IMR-90 (cell line): ENCODE measurements around the gene MUCL3. TPM values are rescaled to one million over a fixed set of nuclear protein-coding genes. Genes with fewer than 3 reads are reported as not detected.

Source experiments
- ATAC-seq: fragments of 200-7000 bp; cut with Tn5 transposase; 2 replicates; pipeline ENCODE4 v1.9.1; 2020; ENCODE audit warnings: low read depth, mild to moderate bottlenecking, moderate library complexity
- BruUV-seq: library from RNA; stranded (reverse); fragments of 400-500 nt; replicated peaks from 2 replicates; lab custom pipeline; 2021; lab: Mats Ljungman, UMichigan
- CTCF ChIA-PET: fragments of 300-600 bp; formaldehyde crosslinking; extraction: SDS; loops from one replicate; lab custom pipeline; 2021; ENCODE audit warnings: antibody characterized with exemption; lab: Yijun Ruan, JAX
- POLR2A ChIA-PET: fragments of 300-600 bp; sonication (Branson Sonifier 250); formaldehyde crosslinking; loops from one replicate; lab custom pipeline; 2022; ENCODE audit warnings: antibody characterized with exemption; ENCODE audit not compliant: unreplicated experiment; lab: Charles Lee
- DNase-seq: peaks from one replicate; pipeline ENCODE4 v3.0.0; 2013
- H2AFZ ChIP-seq: replicated peaks from 2 replicates; pipeline ENCODE3; 2013; ENCODE audit warnings: low read length, mild to moderate bottlenecking; ENCODE audit not compliant: poor library complexity
- H2AK5ac ChIP-seq: 2 replicates; pipeline ENCODE4 v1.6.1; 2013; ENCODE audit warnings: low read depth, low read length, inconsistent platforms
- H2AK9ac ChIP-seq: replicated peaks from 2 replicates; pipeline ENCODE3; 2013; ENCODE audit warnings: mild to moderate bottlenecking, low read depth, low read length, moderate library complexity; ENCODE audit not compliant: poor library complexity
- H2BK120ac ChIP-seq: 2 replicates; pipeline ENCODE4 v1.6.1; 2013; ENCODE audit warnings: low read depth, low read length, inconsistent platforms
- H2BK15ac ChIP-seq: 3 replicates; pipeline ENCODE4 v1.6.1; 2013; ENCODE audit warnings: low read depth, low read length, inconsistent platforms
- H2BK20ac ChIP-seq: 2 replicates; pipeline ENCODE4 v1.6.1; 2013; ENCODE audit warnings: low read depth, mild to moderate bottlenecking, inconsistent platforms, low read length, moderate library complexity
- H2BK5ac ChIP-seq: 2 replicates; pipeline ENCODE4 v1.6.1; 2013; ENCODE audit warnings: mild to moderate bottlenecking, low read depth, low read length, inconsistent platforms; ENCODE audit not compliant: poor library complexity, severe bottlenecking
- H3K14ac ChIP-seq: replicated peaks from 2 replicates; pipeline ENCODE4 v1.6.1; 2013; ENCODE audit warnings: low read depth, low read length, inconsistent platforms
- H3K18ac ChIP-seq: 2 replicates; pipeline ENCODE4 v1.6.1; 2013; ENCODE audit warnings: low read depth, low read length, control low read depth
- H3K23ac ChIP-seq: 2 replicates; pipeline ENCODE4 v1.6.1; 2013; ENCODE audit warnings: low read depth, low read length, inconsistent platforms
- H3K27ac ChIP-seq: 2 replicates; pipeline ENCODE4 v1.5.1; 2013; ENCODE audit warnings: mild to moderate bottlenecking, control low read depth, low read length; ENCODE audit not compliant: insufficient read depth
- H3K27me3 ChIP-seq: 2 replicates; pipeline ENCODE4 v1.6.1; 2013; ENCODE audit warnings: low read length; ENCODE audit not compliant: control insufficient read depth, insufficient read depth
- H3K36me3 ChIP-seq: 2 replicates; pipeline ENCODE4 v1.6.1; 2013; ENCODE audit warnings: low read length, mixed read lengths; ENCODE audit not compliant: control insufficient read depth, insufficient read depth
- H3K4ac ChIP-seq: 2 replicates; pipeline ENCODE4 v1.6.1; 2013; ENCODE audit warnings: low read depth, low read length, inconsistent platforms
- H3K4me1 ChIP-seq: 2 replicates; pipeline ENCODE4 v1.6.1; 2013; ENCODE audit warnings: low read length, mixed read lengths; ENCODE audit not compliant: control insufficient read depth, insufficient read depth
- H3K4me2 ChIP-seq: 2 replicates; pipeline ENCODE4 v1.6.1; 2013; ENCODE audit warnings: low read depth, mild to moderate bottlenecking, control low read depth, low read length, moderate library complexity
- H3K4me3 ChIP-seq: 2 replicates; pipeline ENCODE4 v1.5.1; 2013; ENCODE audit warnings: low read depth, mild to moderate bottlenecking, control low read depth, low read length, moderate library complexity; ENCODE audit not compliant: insufficient read depth
- H3K56ac ChIP-seq: 2 replicates; pipeline ENCODE4 v1.6.1; 2013; ENCODE audit warnings: low read length, inconsistent platforms; ENCODE audit not compliant: insufficient read depth; ENCODE audit errors: extremely low read depth
- H3K79me1 ChIP-seq, 2 experiments: 2 replicates each; pipeline ENCODE4 v1.6.1; 2013; ENCODE audit warnings: low read length in 2 of 2, inconsistent platforms in 1 of 2, low read depth in 1 of 2
- H3K9ac ChIP-seq: 2 replicates; pipeline ENCODE4 v1.6.1; 2013; ENCODE audit warnings: low read depth, low read length, control low read depth
- H3K9me1 ChIP-seq: 2 replicates; pipeline ENCODE4 v1.6.1; 2013; ENCODE audit warnings: low read length, inconsistent platforms; ENCODE audit not compliant: insufficient read depth
- H3K9me3 ChIP-seq: 2 replicates; pipeline ENCODE4 v1.6.1; 2013; ENCODE audit warnings: low read length; ENCODE audit not compliant: control insufficient read depth, insufficient read depth
- H4K20me1 ChIP-seq: 2 replicates; pipeline ENCODE4 v1.6.1; 2013; ENCODE audit warnings: low read length, inconsistent platforms; ENCODE audit not compliant: insufficient read depth
- H4K5ac ChIP-seq: 2 replicates; pipeline ENCODE4 v1.6.1; 2013; ENCODE audit warnings: mild to moderate bottlenecking, low read depth, low read length, control low read depth
- H4K8ac ChIP-seq, 2 experiments: 2 replicates each; pipeline ENCODE4 v1.6.1; 2013; ENCODE audit warnings: low read depth in 2 of 2, low read length in 2 of 2, control low read depth in 1 of 2, inconsistent platforms in 1 of 2
- H4K91ac ChIP-seq: 2 replicates; pipeline ENCODE4 v1.6.1; 2013; ENCODE audit warnings: low read depth, low read length, inconsistent platforms; ENCODE audit not compliant: insufficient read depth
- MAFK ChIP-seq: IDR thresholded peaks from 2 replicates; pipeline ENCODE4 v1.6.1; 2012; ENCODE audit warnings: low read depth, low read length, improper control_type of control experiment
- MXI1 ChIP-seq: IDR thresholded peaks from 2 replicates; pipeline ENCODE4 v1.6.1; 2012; ENCODE audit warnings: low read depth, mild to moderate bottlenecking, low read length, moderate library complexity, borderline replicate concordance
- NFE2L2 ChIP-seq: fragments of 150-350 bp; IDR thresholded peaks from 2 replicates; pipeline ENCODE4 v1.6.1; 2016; ENCODE audit warnings: low read depth, mild to moderate bottlenecking, low read length
- RCOR1 ChIP-seq: IDR thresholded peaks from 2 replicates; pipeline ENCODE4 v1.6.1; 2012; ENCODE audit warnings: mild to moderate bottlenecking, low read length, improper control_type of control experiment; ENCODE audit not compliant: insufficient replicate concordance
- USF2 ChIP-seq: fragments of 150-350 bp; IDR thresholded peaks from 2 replicates; pipeline ENCODE4 v1.6.1; 2017; ENCODE audit warnings: mild to moderate bottlenecking, antibody characterized with exemption, low read length, low read depth
- WGBS, 2 experiments: methylation state at CpG; one replicate each; pipeline versions ENCODE4 v1.1.5 to v1.1.7; 2013; ENCODE audit warnings: missing lambda C conversion rate in 2 of 2; ENCODE audit not compliant: insufficient read length in 1 of 2; ENCODE audit errors: extremely low coverage in 2 of 2; 5-methylcytosine and 5-hydroxymethylcytosine counted together
- dilution Hi-C: fragments of 300-500 bp; cut with HindIII; formaldehyde crosslinking; loops from one replicate; pipeline ENCODE4 v1.14.3; 2018; ENCODE audit warnings: low sequenced_read_pairs; ENCODE audit not compliant: unreplicated experiment
- in situ Hi-C: fragments of 300-500 bp; cut with MboI; formaldehyde crosslinking; loops from 3 replicates; pipeline ENCODE4 v1.14.3; 2019; ENCODE audit warnings: low sequenced_read_pairs, inconsistent platforms, mixed read lengths
- intact Hi-C: fragments of 100-400 bp; cut with micrococcal nuclease; formaldehyde crosslinking; loops from 2 replicates; pipeline ENCODE4 v1.10.0; 2022
- polyA plus RNA-seq, 3 experiments: library from polyadenylated mRNA; depleted of rRNA; stranded (reverse); fragments of >200 nt; gene quantifications; 2 replicates each; pipeline ENCODE4 v1.2.3, GENCODE V29; 2012; ENCODE audit warnings: low replicate concordance in 1 of 3
- total RNA-seq: library from RNA; depleted of rRNA; stranded (reverse); fragments of >200 nt; gene quantifications from 2 replicates; pipeline ENCODE4 v1.2.3, GENCODE V29; 2012

Gene MUCL3
- total and polyA plus RNA-seq, 2 of the 4 experiments (the other 2 are of a cell fraction): not detected

GRCh38 chr6:30940361-30940986 lies at the start of gene MUCL3 (continued):
- TF ChIP-seq NFE2L2 (no peak), MXI1 (no peak), MAFK (no peak)

GRCh38 chr6:30891450-30891723 lies 49.4 kb upstream of the MUCL3 start:
- no peak overlapping the region for H2BK120ac ChIP-seq
- H3K4me1 ChIP-seq: peaks cover 13% of the 10 kb centered on the region
- no peak overlapping the region for H3K4ac ChIP-seq
- no peak overlapping the region for H4K91ac ChIP-seq
- H3K9ac ChIP-seq: no peak overlapping the region
- 100% methylated on average over 1 of the region's 4 CpGs; no CpG with 5 or more reads in 1 of the 2 experiments for WGBS, 2 experiments
- H3K27me3 ChIP-seq: no peaks in the 10 kb centered on the region
- intact Hi-C loops (no loop called here), dilution Hi-C loops (no loop called here), in situ Hi-C loops (no loop called here)
- no peak overlapping the region for H2BK15ac ChIP-seq
- no peak overlapping the region for H3K56ac ChIP-seq
- no peak overlapping the region for H3K14ac ChIP-seq
- H4K8ac ChIP-seq: no peak overlapping the region
- POLR2A ChIA-PET: no interaction called here
- no TSS peak for BruUV-seq
- no peak overlapping the region for H3K27ac ChIP-seq
- peaks cover 53% of the 10 kb centered on the region for H3K36me3 ChIP-seq
- ATAC-seq (no peak), DNase-seq (no peak)
- no peak overlapping the region for H2BK20ac ChIP-seq
- H2AFZ ChIP-seq: no peak overlapping the region
- no peak overlapping the region for H3K4me3 ChIP-seq
- no peak overlapping the region for H3K18ac ChIP-seq
- H2BK5ac ChIP-seq: no peak overlapping the region
- no peak overlapping the region for H3K4me2 ChIP-seq
- H4K5ac ChIP-seq: no peak overlapping the region
- H3K79me1 ChIP-seq: peaks cover 10 to 39% of the 10 kb centered on the region in 2 experiments
- no peaks in the 10 kb centered on the region; the same call in 1 of the 2 replicates for H4K20me1 ChIP-seq
- H3K9me1 ChIP-seq: peaks cover 3% of the 10 kb centered on the region; the same call in 1 of the 2 replicates
- no peak overlapping the region for H2AK5ac ChIP-seq
- TF ChIP-seq USF2 (no peak), RCOR1 (no peak)
- CTCF ChIA-PET: no interaction called here
- no peaks in the 10 kb centered on the region for H3K9me3 ChIP-seq
- H2AK9ac ChIP-seq: no peak overlapping the region
- H3K23ac ChIP-seq: no peak overlapping the region
